HG03521 (cell line): ENCODE measurements around the gene CATSPER4.
"Not testable (repeated sequence)": the region's sequence is repeated elsewhere in the genome, so short reads cannot be mapped to it uniquely, and the experiment has no call there.

Source experiments
- ATAC-seq: cut with Tn5 transposase; IDR thresholded peaks from one replicate; pipeline ENCODE4 v1.9.1; 2021; ENCODE audit warnings: mild to moderate bottlenecking, moderate library complexity; ENCODE audit not compliant: unreplicated experiment

The CATSPER4 gene

DNA sequence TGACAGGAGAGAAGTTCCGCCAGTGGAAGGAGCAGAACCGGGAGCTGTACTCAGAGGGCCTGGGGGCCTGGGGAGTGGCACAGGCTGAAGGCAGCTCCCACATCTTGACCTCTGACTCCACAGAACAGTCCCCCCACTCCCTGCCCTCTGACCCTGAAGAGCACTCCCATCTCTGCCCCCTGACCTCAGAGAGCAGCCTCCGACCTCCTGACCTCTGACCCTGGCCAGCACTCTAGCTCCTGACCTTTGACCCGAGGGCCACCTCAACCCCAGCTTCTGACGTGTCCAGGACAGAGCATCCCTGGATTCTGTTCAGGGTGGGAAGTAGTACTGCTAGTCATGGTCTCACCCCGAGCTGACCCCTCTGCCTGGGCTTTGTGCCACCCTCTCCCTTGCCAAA lies 1.1 kb upstream of the CATSPER4 start:
- ATAC-seq = no peak

GRCh38 chr1:26189751-26190275 lies 589 bp upstream of the CATSPER4 start:
- ATAC-seq = no peak

- no peak for ATAC-seq
Observed at GRCh38 chr1:26191739-26192138, 1.3 kb downstream of the CATSPER4 start.

DNA sequence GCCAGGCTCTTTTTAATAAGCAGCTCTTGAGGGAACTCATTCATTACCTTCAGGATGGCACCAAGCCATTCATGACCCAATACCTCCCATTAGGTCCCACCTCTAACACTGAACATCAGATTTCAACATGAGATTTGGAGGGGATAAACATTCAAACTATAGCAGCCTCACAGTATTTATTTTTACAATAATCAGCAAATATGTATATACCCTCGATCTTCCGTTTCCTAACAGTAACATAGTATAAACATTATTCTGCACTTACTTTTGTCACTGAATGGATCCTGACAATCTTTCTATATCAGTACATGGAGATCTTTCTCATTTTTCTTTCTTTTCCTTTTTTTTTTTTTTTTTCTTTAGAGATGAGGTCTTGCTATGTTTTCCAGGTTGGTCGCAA lies 5.4 kb downstream of the CATSPER4 start:
- no peak for ATAC-seq

DNA sequence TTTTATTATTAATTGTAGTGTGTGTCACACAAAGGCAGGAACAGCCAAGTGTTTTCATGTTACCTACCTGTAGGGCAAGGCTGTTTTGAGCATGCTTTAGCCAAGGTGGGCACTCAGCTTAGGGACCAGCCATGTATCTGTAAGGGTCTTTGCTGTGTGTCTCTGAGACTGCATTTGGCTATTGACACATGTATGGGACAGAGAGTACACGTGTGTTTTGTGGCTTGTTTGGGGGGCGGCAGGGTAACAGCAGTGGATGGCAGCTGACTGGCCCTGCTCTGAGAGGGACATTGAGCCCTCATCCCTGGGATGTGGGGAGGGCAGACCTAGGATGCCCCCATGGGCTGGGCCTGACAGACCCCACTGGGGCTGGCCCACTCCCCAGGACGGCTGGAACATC lies 6.9 kb downstream of the CATSPER4 start:
- no peak for ATAC-seq

DNA sequence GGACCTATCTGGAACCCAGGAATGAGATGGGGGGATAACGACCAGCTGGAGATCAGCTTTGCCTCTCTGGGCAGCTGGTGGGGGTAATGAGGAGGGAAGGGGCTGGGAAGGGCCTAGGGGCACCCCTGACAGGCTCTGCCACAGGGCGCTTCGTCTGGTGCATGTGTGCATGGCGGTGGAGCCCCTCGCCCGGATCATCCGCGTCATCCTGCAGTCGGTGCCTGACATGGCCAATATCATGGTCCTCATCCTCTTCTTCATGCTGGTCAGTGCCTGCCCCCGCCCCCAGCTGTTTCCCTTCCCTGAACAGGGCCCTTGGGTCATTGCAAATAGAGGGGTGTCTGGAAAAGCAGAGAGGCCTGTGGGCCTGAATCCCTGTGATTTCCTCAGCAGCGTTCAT lies 7.4 kb downstream of the CATSPER4 start:
- no peak for ATAC-seq

GRCh38 chr1:26200413-26200812 lies 10.0 kb downstream of the CATSPER4 start:
- ATAC-seq = no peak

DNA sequence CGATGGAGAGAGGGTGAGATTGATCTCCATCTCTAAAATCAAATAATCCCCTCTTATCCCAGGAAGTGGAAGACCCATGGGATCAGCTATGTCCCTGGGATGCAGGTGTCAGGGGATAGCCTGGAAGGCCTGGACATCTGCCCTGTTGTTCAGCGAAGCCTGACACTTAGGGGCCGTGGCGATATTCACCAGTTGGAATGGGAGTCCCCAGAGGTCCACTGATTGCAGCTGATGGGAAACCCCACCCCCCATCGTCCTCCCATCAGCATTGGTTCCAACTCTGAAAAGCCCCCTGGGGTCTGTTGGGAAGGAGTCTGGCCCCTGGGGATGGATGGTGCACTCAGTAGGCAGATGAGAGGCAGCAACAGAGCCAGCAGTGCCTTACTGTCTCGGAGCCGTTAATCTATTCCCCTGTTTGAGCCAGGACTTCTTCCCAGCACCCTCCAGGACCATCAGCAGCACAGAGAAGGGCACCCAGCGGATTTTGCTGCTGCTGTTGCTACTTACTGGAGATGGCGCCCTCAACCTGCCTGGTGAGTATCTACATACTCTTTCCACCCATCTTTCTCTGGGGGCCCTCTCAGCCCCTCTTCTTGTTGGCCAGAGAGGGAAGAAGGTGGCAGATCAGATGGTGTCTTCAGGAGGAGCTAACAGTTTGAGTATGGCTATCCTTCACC lies 13.4 kb downstream of the CATSPER4 start:
- no peak for ATAC-seq

DNA sequence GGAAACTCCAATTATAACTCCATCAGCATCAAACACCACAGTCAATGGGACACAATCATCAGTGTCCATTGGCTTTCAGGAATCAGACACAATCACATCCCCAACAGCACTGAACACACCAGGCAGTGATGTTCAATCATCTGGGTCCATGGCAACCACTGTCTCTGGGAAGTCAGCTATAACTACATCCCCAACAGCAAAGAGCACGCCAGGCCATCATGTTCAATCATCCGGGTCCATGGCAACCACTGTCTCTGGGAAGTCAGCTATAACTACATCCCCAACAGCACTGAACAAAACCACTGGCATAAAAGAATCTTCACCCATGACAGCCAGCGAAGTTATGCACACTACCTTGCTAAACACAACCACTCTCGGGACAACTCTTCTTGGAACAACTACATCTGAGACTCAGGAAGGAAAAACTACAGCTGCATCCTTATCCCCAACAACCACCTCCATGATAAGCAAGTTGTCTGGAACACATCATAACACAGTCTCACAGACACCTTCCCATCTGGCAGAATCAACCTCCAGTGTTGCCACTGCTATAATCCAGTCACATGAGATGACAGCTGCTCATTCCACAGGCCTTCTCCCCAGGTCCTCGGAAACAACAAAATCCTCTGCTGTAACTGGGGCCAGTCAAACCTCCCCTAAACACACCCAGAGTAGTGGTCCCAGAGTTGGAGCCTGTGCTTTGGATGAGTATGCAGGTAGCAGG lies 19.9 kb downstream of the CATSPER4 start:
- ATAC-seq = no peak

DNA sequence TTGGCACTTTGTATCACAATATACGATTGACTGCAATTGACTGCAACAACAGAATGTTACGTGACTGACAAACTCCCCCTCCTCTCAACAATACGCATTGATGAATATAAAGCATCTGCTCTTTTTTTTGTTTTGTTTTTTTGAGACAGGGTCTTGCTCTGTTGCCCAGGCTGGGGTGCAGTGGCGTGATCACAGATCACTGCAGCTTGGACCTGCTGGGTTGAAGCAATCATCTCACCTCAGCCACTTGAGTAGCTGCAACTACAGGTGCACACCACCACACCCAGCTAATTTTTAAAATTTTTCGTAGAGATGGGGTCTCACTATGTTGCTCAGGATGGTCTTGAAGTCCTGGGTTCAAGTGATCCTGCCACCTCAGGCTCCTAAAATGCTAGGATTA lies 22.3 kb downstream of the CATSPER4 start:
- no peak for ATAC-seq

DNA sequence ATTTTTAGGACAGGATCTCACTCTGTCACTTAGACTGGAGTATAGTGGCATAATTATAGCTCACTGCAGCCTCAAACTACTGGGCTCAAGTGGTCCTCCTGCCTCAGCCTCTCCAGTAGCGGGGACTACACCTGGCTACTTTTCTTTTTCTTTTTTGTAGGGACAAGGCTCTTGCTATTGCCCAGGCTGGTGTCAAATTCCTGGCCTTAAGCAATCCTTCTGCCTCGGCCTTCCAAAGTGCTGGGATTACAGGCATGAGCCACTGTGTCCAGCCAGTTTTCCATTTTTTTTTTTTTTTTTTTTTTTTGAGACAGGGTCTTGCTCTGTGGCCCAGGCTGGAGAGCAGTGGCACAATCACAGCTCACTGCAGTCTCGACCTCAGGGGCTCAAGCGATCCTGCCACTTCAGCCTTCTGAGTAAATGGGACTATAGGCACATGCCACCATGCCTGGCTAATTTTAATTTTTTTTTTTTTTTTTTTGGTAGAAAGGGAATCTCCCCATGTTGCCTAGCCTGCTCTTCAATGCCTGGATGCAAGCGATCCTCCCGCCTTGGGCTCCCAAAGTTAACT lies 23.0 kb downstream of the CATSPER4 start:
- ATAC-seq = no peak

GRCh38 chr1:26215246-26215645 lies 24.8 kb downstream of the CATSPER4 start:
- ATAC-seq = no peak

- no peak for ATAC-seq
Observed at GRCh38 chr1:26218906-26219494, 28.6 kb downstream of the CATSPER4 start.

DNA sequence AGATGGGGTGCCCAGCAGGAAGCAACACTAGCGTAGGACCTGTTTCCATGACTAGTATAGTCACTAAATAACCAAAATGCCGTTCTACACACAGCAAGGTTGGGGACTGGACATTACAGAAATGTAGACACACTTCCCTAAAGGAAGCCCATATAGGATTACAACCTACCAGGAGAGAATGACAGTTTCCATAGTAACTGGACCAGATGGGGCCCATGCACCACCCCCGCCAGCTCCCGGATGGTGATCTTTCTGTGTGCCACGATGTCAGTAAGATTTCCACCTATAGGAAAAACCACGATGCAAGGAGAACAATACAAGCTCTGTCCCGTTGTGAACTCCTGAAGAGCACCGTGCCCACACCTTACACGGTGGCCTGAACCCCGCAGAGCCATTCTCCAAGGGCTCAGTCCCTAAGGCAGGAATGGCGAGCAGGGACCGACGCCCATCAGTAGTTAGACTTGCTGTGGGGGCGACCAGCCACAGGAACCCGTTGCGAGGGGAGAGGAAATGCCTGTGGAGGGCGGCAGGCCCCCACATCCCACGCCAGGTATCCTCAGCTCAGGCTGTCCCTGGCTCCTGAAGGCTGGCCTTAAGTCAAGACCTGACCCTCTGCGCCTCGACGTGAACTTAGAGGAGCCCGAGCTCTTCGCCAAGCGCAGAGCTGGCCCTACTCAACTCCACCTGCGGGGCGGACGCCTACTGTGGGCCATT lies 30.0 kb downstream of the CATSPER4 start:
- ATAC-seq = no peak

GRCh38 chr1:26221094-26221493 lies 30.7 kb downstream of the CATSPER4 start:
- ATAC-seq = no peak

GRCh38 chr1:26224606-26225005 lies 34.2 kb downstream of the CATSPER4 start:
- ATAC-seq = no peak

GRCh38 chr1:26225033-26225831 lies 34.8 kb downstream of the CATSPER4 start:
- no peak for ATAC-seq

DNA sequence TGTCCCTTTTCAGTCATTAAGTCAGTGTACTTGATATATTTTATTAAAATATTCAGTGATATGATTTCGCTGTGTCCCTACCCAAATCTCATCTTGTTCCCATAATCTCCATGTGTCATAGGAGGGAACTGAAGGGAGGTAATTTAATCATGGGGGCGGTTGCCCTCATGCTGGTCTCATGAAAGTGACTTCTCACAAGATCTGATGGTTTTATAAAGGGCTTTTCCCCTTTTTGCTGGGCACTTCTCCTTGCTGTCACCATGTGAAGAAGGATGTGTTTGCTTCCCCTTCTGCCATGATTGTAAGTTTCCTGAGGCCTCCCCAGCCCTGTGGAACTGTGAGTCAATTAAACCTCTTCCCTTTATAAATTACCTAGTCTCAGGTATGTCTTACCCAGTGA lies 40.3 kb downstream of the CATSPER4 start:
- not testable (repeated sequence) for ATAC-seq

GRCh38 chr1:26233903-26234643 lies 43.7 kb downstream of the CATSPER4 start, which contains the start of gene CEP85:
Gene CEP85, plus strand, starts transcription at chr1:26234200. Its CDS starts 5,584 bp downstream, at chr1:26239784.
- ATAC-seq = peak; percentile 91
